Measurements from ENCODE around the gene MYLK4.

MYLK4 gene

GRCh38 chr6:2655844-2656433 lies 94.8 kb downstream of the MYLK4 start:
- DNase-seq = no peak

DNA sequence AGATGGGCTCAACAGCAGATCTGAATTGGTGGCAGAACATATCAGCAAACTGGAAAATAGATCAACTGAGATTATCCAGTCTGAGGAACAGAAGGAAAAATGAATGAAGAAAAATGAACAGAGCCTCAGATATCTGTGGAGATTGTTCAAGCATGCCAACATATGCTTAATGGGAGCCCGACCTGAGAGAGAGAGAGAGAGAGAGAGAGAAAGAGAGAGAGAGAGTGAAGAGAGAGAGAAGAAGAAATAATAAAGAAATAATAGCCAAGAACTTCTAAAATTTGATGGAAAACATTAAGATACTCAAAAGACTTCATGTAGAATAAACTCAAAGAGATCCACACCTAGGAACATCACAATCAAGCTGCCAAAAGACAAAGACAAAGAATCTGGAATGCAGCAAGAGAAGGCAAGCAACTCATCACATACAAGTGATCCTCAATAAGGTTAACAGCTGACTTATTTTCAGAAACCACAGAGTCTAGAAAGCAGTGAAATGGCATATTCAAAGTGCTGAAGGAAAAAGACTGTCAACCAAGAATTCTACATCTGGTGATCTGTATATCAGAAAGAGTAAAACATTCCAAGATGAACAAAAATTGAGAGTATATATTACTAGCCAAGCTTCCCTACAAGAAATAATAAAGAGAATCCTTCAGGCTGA lies 97.2 kb downstream of the MYLK4 start:
- no peak for DNase-seq

DNA sequence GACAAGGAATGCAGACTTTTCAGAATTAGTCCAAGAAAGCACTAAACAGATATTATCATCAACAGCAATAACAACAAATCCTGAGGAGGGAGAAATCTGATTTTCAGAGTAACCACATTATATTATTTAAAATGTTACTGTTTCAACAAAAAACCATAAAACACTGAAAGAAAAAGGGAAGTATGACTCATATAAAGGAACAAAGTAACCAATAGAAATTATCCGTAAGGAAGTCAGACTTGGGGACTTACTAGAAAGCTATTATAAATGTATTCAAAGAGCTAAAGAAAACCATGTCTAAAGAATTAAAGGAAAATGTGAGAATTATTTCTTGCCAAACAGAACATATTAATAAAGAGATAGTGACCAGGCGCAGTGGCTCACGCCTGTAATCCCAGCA lies 98.1 kb downstream of the MYLK4 start:
- no peak for DNase-seq

DNA sequence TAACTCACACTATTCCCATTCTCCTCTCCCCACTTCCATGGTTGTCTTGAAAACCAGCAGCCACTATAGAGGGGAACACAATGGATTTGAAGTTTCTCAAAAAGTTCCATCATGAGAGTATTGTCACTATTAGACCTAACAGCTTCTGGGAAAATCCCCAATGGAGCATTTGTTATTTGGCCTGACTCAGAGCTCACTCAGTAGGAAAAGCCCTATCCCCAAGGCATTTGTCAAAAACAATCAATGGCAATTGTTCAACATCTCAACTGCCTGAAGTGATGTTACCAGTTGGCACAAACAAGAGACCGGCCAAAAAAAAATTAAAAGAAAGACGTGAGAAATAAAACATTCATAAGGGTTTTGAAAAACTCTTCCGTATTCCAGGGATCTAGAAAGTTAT lies 98.8 kb downstream of the MYLK4 start:
- no peak for DNase-seq

GRCh38 chr6:2651536-2651935 lies 99.2 kb downstream of the MYLK4 start:
- DNase-seq = no peak

- no peak for DNase-seq
Measured at GRCh38 chr6:2646346-2646745, 104.4 kb downstream of the MYLK4 start.

DNA sequence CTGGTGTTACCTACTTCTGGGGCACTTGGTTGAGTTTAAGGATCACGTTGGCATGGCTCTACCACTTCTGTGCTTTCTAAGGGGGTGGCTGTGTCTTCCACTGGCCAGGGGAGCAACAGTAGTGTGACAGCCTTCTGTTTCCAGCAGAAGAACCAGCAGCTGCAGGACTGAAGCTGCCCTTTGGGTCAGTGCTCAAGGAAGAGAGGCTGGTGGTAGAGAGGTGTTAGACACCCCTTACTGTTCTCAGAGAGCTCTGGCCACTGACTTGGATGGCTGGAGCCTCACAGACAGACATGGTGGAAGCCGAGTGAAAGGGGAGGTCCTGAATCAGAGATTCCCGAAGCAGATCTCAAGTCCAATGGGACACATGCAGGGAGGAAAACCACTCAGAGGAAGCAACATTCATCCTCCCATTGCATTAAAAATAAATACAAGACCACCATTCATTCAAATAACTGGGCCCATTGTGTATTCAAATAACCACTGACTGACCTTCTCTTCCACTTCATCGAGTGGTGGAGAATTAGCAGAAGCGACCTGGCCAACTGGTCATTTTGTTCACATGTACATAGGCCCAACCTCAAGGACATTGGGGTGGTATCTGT lies 106.7 kb downstream of the MYLK4 start:
- no peak for DNase-seq

- no peak for DNase-seq
Measured at GRCh38 chr6:2643130-2643529, 107.6 kb downstream of the MYLK4 start.

DNA sequence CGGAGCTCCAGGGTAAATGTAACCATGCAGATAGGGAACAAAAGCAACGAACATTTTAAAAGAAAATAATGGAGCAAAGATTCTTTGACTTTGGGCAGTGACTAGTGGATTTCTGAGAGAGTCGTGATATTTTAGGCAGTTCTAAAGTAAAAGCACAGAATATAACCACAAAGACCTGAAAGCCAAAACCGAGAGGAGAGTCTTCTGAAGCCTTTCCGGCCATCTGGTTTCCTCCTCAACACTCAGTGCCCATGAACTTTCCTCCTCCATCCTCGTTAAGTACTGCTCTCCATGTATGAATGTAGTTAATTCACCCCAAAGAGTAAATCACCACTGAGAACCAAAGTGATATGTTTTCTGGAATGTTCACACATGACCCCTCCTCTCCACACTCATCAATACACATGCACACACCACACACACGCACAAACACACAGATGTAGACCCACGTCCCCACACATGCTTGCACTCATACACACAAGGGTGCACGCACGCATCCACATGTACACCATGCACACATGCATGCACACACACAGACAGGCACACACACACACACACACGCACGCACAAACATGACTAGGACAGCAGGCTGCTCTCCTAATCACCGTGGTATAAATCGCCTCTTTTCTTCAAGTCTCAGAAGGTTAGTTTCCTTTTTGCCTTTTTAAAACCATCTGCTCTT lies 109.5 kb downstream of the MYLK4 start:
- peak; percentile 74 for DNase-seq

GRCh38 chr6:2640551-2640950 lies 110.2 kb downstream of the MYLK4 start:
- DNase-seq = no peak

GRCh38 chr6:2639896-2640295 lies 110.8 kb downstream of the MYLK4 start:
- no peak for DNase-seq

DNA sequence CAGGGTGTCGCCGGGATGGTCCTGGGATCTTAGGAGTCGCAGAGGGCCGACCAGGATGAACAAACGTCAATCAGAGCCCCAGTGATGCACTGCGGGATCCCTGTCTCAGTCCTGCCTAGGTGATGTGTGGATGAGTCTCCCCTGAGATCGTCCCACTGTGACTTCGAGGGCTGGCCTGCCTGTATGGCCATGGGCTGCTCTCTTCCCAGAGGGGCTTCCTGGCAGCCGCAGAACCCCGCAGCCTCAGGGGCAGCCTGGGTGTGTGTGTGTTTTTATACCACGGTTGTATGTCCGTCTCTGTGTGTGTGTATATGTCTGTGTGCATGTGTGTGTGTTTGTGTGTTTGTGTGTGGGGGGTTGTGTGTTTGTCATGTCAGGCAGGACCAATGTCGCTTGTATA lies 111.6 kb downstream of the MYLK4 start:
- DNase-seq = no peak

- no peak for DNase-seq
Measured at GRCh38 chr6:2636672-2637071, 114.0 kb downstream of the MYLK4 start.

DNA sequence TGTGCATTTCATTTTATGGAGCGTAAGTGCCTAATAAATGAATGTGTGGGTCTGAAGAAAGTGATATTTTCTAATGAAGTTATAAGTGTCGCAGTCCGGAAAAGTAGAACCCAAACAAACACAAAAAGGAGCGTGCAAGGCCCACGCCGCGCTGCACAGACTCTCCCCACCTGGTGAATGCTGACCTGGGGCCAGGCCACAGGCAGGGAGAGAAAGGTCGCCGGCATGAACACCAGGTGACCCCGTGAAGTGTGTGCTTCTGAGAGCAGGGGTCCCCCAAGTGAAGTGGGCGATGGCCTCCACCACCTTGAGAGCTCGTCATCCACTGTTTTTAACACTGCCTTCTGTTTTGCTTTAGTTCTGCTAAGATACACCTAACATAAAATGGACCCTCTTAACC lies 114.8 kb downstream of the MYLK4 start:
- DNase-seq = no peak

DNA sequence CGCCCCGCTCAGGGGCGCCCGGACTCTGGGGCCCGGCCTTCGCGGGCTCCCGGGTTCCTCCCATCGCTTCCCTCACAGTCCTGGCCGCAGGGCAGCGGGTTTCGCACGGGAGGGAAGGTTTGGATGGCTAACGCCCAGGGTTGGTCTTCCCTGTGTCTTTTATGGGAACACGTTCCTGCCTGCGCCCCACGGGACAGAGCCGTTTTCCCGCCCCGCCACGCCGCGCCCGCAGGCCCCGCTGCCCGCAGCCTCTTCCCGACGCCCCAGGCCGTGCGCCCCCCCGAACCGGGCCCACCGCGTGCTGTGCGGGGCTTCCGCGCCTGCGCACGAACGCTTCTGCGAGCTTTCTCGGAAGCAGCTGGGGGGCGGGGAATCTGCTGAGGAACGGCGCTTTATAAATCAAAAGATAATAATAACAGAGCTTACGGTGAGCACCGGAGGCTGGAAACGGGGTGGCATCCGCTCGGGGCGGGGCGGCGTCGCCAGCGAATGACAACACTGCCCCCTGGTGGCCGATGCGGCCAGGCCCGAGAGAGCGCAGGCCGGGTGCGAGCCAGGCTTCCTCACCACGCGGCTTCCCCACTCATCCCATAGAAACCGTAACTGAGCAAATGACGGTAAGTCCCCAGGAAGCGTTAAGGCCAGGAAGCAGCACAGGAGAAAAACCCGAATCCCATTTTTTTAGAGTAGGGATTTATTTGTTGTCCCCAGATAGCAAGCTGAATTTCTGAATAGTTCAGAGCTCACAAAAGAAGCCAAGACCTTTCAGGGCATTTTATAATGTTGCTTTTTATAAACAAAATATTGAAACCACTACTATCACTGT lies 116.4 kb downstream of the MYLK4 start:
- peak; percentile 78 for DNase-seq

DNA sequence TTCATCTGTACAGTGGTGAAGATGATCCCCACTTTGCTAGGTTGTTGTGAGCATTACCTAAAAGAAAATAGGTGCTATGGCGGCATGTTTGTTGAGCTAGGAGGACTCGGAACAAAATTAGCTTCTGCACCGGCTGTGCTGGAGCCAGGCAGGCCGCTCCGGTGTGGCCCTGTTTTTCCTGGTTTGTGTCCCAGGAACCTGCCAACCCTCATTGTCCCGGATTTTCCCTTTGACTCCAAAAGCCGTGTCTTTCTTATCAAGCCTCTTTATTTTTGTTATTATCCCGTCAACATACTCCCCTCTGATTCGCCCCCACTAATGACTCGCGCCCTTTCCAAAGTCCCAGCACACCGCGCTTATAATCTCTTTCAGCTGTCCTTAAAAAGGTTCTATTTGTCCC lies 117.0 kb downstream of the MYLK4 start:
- no peak for DNase-seq

GRCh38 chr6:2632976-2633584 lies 117.6 kb downstream of the MYLK4 start:
- DNase-seq = no peak

DNA sequence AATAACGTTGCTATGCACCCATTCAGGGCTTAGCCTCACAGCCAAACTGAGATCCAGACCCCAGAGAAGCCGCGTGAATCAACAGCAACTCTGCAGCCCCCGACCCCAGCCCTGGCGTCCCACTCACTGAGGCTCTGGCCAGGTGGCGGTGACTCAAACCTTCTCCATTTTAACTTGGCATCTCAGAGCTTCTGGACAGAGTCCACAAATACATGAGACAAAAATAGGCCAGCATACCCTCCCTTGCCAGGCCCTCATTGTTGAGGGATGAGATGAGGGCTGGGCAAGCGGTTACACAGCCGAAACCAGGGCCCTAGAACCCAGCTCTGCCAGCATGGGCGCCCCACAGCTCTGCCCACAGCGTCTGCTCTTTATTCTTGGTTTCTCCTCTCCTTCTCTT lies 118.4 kb downstream of the MYLK4 start:
- DNase-seq = no peak

DNA sequence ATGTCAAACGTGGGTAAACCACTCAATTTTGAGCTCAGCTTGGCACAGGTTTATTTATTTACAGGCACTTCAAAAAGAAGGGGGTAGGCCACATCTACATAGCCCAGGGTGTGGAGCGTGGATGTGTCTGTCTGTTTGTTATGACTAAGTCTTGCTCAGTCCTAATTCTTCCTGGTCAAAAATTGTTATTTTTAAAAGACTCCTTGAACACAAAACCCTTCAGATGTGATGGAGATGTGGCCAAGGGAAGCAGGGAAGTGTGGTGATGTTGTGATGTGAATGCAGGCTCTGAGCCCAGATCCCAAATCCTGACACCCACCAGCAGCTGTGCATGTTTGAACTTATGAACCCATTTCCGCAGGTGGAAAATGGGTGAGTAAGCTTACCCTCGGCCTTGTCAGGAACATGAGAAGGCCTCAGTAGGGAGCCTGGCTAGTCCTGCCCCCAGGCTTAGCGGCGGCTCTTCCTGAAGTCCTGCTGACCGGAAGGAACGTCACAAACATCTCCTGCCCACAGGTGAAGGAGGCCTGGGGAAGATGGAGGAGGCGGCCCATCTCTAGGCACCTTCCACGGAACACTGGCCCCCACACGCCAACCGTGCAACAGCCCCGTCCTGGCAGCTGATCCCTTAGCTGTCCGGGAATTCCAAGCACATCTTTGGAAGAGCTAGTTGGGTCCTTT lies 119.7 kb downstream of the MYLK4 start:
- DNase-seq = no peak

- DNase-seq = no peak
Measured at GRCh38 chr6:2630359-2630758, 120.4 kb downstream of the MYLK4 start.

- no peak for DNase-seq
Measured at GRCh38 chr6:2626401-2626800, 124.3 kb downstream of the MYLK4 start.

- DNase-seq = no peak
Measured at GRCh38 chr6:2625581-2625980, 125.1 kb downstream of the MYLK4 start.
